ENCODE measurements around the gene LIM2. TPM values are rescaled to one million over a fixed set of nuclear protein-coding genes. Genes with fewer than 3 reads are reported as not detected.

Gene LIM2
- total RNA-seq, 4 donors from 2014 or later = not detected

GRCh38 chr19:51396175-51396574 lies 8.4 kb upstream of the LIM2 start:
- intact Hi-C loops (cut with DNase I) = loop anchor here (10.0 kb wide), 1 partner anchor 51 kb away; the partner anchor contains the start of gene VSIG10L
- no peak overlapping the region for H3K4me3 ChIP-seq (replicated peaks in 1 of 3)
- H3K9me3 ChIP-seq = no peaks in the 10 kb centered on the region
- H3K4me1 ChIP-seq = peaks cover 5 to 10% of the 10 kb centered on the region in 2 donors
- no peak overlapping the region for H3K27ac ChIP-seq
- DNase-seq = no peak
- 89 to 100% methylated on average over 2 of the region's 2 CpGs for WGBS, 2 donors
- TF ChIP-seq CTCF (IDR thresholded peaks at IDR 0.05) (no peak), POLR2A (IDR thresholded peaks at IDR 0.05) (no peak)
- no peaks in the 10 kb centered on the region for H3K36me3 ChIP-seq
- H3K27me3 ChIP-seq = no peaks in the 10 kb centered on the region

- Histone ChIP-seq H3K27ac (peak overlapping the region; percentile 51 to 72 (median 64)), H3K9me3 (no peaks in the 10 kb centered on the region), H3K27me3 (no peaks in the 10 kb centered on the region), H3K4me1 (peaks cover 5 to 10% of the 10 kb centered on the region in 2 donors), H3K4me3 (replicated peaks in 1 of 3) (peak overlapping the region in 2 of 3 donors; percentile 13 to 15), H3K36me3 (no peaks in the 10 kb centered on the region)
- intact Hi-C loops (cut with DNase I) = loop anchor here (10.0 kb wide), 1 partner anchor 49 kb away; the partner anchor contains the start of gene VSIG10L
- DNase-seq = peak; percentile 93
- TF ChIP-seq POLR2A (IDR thresholded peaks at IDR 0.05) (peak in 1 of 2 donors; percentile 43), CTCF (IDR thresholded peaks at IDR 0.05) (no peak)
- 2 to 3% methylated on average over 32 to 45 of the region's 45 CpGs for WGBS, 2 donors
These were observed 6.5 kb upstream of the LIM2 start for GRCh38 chr19:51394050-51394836.

GRCh38 chr19:51392701-51393100 lies 4.9 kb upstream of the LIM2 start:
- Histone ChIP-seq H3K36me3 (no peaks in the 10 kb centered on the region), H3K9me3 (no peaks in the 10 kb centered on the region), H3K27me3 (no peaks in the 10 kb centered on the region), H3K4me3 (replicated peaks in 1 of 3) (no peak overlapping the region), H3K27ac (no peak overlapping the region), H3K4me1 (peaks cover 5 to 10% of the 10 kb centered on the region in 2 donors)
- no peak for DNase-seq
- 71 to 89% methylated on average over 1 of the region's 1 CpG for WGBS, 2 donors
- no peak for TF ChIP-seq CTCF (IDR thresholded peaks at IDR 0.05)
- no peak for TF ChIP-seq POLR2A (IDR thresholded peaks at IDR 0.05)
- intact Hi-C loops (cut with DNase I) = loop anchor here (10.0 kb wide), 1 partner anchor 48 kb away; the partner anchor contains the start of gene VSIG10L

GRCh38 chr19:51391073-51391611 lies 3.4 kb upstream of the LIM2 start:
- no peaks in the 10 kb centered on the region for H3K36me3 ChIP-seq
- TF ChIP-seq POLR2A (IDR thresholded peaks at IDR 0.05) = no peak
- TF ChIP-seq CTCF (IDR thresholded peaks at IDR 0.05) = no peak
- WGBS, 2 donors = 68 to 71% methylated on average over 8 of the region's 8 CpGs
- peaks cover 5 to 10% of the 10 kb centered on the region in 2 donors for H3K4me1 ChIP-seq
- H3K27me3 ChIP-seq = no peaks in the 10 kb centered on the region
- no peak overlapping the region for H3K27ac ChIP-seq
- no peak overlapping the region for H3K4me3 ChIP-seq (replicated peaks in 1 of 3)
- no peak for DNase-seq
- intact Hi-C loops (cut with DNase I) = loop anchor here (10.0 kb wide), 1 partner anchor 46 kb away; the partner anchor contains the start of gene VSIG10L
- H3K9me3 ChIP-seq = no peaks in the 10 kb centered on the region

- Histone ChIP-seq H3K27me3 (no peaks in the 10 kb centered on the region), H3K9me3 (no peaks in the 10 kb centered on the region), H3K4me1 (peaks cover 0 to 3% of the 10 kb centered on the region in 2 donors), H3K36me3 (no peaks in the 10 kb centered on the region), H3K4me3 (replicated peaks in 1 of 3) (no peak overlapping the region), H3K27ac (no peak overlapping the region)
- intact Hi-C loops (cut with DNase I) = no loop called here
- no peak for DNase-seq
- 78 to 83% methylated on average over 10 of the region's 14 CpGs for WGBS, 2 donors
- TF ChIP-seq CTCF (IDR thresholded peaks at IDR 0.05) (no peak), POLR2A (IDR thresholded peaks at IDR 0.05) (no peak)
These were observed 1.4 kb upstream of the LIM2 start for GRCh38 chr19:51389143-51389542.

Measured in thyroid gland (tissue), 4 donors.